LHCN-M2 (cell line): ENCODE results near the gene BCAR1. TPM values are rescaled to one million over a fixed set of nuclear protein-coding genes. Genes with fewer than 3 reads are reported as not detected.
"Not testable (repeated sequence)": the region's sequence is repeated elsewhere in the genome, so short reads cannot be mapped to it uniquely, and the experiment has no call there.

Experiments used
- DNase-seq: peaks from one replicate; pipeline ENCODE4 v3.0.0-alpha.2; 2012; ENCODE audit warnings: low read depth
- total RNA-seq: library from RNA; depleted of rRNA; stranded (reverse); fragments of >200 nt; gene quantifications from 2 replicates; pipeline ENCODE4 v1.2.3, GENCODE V29; 2014

The BCAR1 gene
- total RNA-seq, 1 experiment from 2014 or later: 67.9 TPM

DNA sequence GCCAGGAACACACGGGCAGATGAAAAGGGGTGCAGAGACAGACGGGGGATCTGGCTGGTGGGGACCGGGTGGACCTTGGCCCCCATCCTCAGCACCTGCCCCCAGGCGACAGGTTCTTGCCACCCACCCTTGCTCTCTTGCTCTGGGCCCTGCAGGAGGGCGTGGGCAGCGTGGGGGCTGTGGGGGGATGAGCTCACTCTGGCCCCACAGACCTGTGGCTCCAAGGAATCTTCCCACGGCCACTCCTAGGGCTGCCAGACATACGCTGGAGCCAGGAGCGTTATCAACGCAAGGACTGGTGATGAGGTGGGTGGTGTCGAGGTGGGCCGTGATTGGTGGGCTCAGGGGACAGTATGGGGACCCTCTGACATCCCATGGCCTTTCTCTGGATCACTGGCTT lies 26.3 kb downstream of the BCAR1 start:
- no peak for DNase-seq

DNA sequence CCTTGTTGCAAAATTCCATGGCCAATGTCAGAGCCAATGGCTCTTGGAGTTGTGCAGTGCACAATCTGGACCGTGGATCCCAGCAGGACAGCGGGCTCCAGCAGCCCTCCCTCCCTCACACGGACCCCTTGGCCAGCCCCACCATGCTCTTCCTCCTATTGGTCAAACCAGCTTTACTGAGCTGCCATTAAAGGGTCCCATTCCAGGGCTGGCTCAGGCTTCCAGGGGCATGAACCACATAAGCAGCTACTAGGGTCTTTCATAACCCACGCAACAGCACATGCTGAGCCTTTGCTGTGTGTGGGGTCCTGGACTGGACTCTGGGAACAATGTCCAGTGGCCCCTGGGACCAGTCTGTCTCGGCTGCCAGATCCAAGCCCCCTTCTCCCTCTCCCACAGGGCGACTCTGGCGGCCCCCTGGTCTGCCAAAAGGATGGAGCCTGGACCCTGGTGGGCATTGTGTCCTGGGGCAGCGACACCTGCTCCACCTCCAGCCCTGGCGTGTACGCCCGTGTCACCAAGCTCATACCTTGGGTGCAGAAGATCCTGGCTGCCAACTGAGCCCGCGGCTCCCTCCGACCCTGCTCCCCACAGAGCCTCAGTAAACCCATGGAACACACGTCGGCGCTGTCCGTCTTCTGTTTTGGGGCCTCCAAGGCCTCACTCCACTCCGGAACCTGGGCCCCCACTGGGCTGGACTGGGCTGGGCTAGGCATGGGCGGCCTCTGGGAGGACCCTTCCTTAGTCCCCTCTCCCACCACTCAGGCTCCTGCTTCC lies 26.9 kb downstream of the BCAR1 start:
- no peak for DNase-seq

DNA sequence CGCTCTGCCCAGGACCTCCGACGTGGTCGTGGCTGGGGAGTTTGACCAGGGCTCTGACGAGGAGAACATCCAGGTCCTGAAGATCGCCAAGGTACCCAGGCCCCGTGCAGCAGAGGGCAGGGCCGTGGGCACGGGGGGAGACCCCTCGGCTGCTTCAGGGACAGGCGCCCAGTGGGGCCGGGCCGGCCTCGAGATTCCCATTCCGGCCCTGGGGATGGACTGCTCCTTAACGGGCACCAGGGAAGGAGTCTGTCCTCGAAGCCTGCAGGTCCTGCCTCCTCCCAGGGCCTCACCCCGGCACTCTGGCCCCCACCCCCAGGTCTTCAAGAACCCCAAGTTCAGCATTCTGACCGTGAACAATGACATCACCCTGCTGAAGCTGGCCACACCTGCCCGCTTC lies 28.3 kb downstream of the BCAR1 start:
- DNase-seq: not testable (repeated sequence)

DNA sequence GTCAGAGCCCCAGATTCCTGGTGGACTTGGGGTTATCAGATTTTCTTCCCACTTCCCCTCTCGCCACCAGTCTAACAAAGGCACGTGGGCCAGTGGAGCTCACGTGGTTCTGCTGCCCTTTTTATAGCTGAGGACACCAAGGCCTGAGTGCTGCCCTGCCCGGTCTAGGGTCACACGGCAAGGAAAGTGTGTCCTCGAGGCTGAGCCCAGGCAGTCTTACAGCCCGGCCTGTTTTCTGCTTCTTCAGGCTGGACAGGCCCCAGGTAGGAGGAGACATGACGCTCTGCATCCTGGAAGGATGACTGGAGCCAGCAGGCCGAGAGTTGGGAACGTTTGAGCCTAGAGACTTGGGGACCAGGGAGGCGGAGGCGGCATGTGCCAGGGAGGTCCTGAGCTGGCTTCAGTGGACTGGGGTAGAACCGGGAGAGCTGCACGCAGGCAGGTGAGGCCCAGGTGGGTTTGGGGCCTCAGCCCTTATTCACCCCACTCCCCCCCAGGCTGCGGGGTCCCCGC lies 29.1 kb downstream of the BCAR1 start:
- DNase-seq: no peak

DNA sequence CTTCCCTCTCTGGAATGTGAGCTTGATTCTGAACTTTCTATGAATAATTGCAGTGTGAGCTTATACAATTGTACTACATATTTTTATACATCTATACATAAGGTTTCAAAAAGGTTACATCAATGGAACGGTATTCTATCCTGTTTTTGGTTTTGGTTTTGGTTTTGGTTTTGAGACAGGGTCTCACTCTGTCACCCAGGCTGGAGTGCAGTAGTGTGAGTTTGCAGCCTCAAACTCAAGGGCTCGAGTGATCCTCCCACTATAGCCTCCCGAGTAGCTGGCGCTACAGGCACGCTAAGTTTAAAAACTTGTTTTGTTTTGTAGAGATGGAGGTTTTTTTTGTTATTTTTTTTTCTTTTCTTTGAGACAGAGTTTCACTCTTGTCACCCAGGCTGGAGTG lies 31.6 kb downstream of the BCAR1 start:
- DNase-seq: no peak

DNA sequence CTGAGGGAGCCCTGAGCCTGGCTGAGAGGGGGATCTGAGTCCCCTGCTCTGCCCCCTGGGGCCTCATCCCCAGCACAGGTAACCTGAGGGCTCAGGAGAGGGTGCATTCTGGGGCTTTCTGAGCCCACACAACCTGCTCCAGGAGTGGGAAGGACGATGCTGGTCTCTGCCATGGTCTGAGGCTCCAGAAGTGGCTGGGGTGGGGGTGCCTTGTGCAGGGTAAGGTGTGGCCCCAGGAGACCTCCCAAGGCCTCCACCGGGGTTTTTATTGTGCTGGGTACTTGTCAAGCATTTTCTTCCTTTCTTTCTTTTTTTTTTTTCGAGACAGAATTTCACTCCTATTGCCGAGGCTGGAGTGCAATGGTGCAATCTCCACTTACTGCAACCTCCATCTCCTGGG lies 32.3 kb downstream of the BCAR1 start:
- no peak for DNase-seq

DNA sequence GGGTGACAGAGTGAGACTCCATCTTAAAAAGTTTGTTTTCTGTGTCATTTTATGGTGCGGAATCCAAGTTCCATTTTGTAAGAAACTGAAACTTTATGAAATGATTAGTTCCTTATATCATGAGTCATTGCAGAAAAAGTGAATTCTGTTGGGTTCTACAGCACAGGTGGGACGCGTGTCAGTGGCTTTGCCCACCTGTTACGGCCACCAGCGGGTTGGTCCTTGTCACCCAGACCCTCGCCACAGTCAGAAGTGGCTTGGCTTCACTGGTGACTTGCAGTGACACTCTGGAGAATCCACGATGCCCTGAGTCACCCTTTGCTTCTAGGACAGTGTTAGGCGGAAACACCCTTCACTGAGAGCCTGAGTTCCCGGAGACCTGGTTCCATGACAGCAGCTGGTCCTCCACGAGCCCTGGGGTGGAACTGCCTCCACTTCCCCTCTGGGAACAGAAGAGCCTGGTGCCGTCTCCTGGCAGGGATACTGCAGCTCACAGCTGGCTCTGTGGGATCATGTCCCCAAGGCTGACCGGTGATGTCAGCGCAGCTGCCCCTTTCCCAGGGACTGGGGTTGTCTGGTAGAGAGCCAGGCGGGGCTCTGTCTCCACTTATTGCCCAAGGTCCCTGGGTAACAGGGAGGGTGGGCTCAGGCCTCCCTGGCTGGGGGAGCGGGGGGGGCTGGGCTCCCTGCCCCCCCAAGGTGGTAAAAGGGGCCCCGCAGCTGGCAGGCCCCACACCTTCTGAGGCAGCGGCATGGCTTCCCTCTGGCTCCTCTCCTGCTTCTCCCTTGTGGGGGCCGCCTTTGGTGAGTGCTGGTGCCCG lies 33.0 kb downstream of the BCAR1 start, which contains the start of gene CTRB1:
CTRB1 (plus strand) TSS at position 733 of the 821 bp plus-strand sequence; CDS start at position 753, 20 bp downstream.
- DNase-seq: peak; percentile 20

DNA sequence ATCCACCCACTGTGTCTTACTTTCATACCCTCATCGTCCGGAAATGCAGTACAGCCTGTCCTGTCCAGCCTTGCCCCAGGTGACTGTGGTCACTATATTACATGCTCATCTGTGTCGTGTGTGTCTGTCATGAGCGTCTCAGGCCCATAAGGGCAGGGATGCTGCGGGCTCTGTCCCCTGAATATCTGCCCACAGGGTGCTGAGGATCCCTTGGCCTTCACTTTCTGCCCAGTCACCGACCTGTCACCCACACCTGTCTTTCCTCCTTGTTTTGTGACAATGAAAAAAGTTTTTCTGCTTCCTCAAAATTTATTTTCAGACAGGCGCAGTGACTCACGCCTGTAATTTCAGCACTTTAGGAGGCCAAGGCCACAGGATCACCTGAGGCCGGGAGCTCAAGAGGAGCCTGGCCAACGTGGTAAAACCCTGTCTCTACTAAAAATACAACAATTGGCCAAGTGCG lies 34.0 kb downstream of the BCAR1 start:
- DNase-seq: no peak

DNA sequence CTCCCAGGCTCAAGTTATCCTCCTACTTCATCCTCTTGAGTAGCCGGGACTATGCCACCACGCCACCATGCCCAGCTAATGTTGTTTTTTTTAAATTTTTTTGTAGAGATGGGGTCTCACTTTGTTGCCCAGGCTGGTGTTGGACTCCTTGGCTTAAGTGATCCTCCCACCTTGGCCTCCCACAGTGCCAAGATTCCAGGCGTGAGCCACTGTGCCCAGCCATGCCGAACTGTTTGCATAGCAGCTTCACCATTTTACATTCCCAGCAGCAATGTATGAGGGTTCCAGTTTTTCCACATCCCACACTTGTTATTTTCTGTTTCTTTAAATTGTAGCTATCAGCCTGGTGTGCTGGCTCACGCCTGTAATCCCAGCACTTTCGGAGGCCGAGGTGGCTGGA lies 34.8 kb downstream of the BCAR1 start:
- no peak for DNase-seq

DNA sequence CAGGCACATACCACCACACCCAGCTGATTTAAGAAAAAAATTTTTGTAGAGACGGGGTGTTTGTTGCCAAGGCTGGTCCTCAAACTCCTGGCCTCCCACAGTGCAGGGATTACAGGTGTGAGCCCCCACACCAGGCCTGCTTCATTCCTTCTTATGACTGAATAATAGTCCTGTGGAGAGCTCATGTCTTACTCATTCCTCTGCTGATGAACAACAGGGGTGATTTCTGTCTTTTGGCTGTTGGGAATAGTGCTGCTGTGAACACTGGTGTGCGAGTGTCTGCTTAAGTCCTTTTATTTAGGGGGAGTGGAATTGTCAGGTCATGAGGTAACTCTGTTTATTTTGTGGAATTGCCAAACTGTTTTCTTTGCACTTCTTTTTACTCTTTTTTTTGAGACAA lies 35.3 kb downstream of the BCAR1 start:
- DNase-seq: no peak

DNA sequence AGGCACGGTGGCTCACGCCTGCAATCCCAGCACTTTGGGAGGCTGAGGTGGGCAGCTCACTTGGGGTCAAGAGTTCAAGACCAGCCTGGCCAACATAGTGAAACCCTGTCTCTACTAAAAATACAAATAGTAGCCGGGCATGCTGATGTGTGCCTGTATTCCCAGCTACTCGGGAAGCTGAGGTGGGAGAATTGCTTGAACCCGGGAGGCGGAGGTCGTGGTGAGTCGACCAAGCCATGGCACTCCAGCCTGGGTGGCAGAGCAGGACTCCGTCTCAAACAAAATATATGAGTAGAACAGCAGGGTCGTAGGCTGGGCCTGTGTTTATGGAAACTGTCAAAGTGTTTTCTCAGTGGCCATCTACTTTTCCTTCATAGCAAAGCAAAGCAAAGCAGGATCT lies 40.1 kb downstream of the BCAR1 start:
- DNase-seq: not testable (repeated sequence)

DNA sequence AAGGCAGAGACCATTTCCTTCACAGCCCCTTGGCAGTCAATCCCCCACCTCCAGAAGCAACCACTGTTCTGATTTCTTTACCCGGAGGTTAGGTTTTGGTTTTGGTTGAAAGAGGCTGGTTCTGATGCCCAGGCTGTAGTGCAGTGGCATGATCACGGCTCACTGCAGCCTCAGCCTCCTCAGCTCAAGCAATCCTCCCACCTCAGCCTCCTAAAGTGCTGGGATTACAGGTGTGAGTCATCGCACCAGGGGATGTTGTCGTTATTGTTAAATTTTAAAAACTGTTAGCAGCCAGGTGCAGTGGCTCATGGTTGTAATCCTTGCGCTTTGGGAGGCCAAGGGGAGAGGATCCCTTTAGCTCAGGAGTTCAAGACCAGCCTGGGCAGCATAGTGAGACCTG lies 41.5 kb downstream of the BCAR1 start:
- DNase-seq: no peak

DNA sequence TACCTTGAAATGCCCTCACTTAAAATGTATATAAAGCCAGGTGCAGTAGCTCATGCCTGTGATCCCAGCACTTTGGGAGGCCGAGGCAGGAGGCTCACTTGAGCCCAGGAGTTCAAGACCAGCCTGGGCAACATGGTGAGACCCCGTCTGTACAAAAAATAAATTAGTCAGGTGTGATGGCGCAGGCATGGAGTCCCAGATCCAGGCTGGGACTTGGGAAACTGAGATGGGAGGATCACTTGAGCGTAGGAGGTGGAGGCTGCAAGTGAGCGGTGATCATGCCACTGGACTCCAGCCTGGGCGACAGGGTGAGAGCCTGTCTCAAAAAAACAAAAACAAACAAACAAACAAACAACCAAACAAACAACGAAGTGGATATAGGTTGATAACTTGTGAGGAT lies 41.9 kb downstream of the BCAR1 start:
- DNase-seq: not testable (repeated sequence)

DNA sequence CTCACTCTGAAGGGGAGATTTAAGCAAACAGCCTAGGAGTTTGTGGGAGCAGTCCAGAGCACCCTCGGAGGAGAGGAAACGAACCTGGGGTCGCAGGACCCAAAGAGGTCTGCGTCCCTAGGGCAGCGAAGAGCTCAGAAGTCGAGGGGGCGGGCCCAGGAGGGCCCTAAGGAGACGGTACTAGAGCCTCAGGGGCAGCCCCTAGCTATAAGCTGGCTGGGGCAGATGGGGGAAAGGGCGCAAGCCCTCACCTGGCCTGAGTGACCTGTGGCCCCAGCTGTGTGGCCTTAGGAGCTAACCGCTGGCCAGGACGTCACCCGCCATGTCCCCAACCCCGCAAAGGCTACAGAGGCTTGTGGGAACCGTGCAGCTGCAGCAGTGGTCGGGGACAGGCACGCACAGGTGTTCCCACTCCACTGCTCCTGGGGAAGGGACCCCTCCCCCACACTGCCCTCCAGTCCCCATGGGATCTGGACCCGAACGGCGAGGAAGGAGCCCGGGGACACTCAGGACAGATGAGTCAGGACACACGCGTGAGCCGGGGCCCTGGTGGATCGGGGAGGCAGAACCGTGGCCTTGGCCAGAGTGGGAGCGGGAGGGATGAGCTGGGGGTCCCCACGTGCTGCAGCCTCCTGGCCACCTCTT lies 42.4 kb downstream of the BCAR1 start:
- no peak for DNase-seq

DNA sequence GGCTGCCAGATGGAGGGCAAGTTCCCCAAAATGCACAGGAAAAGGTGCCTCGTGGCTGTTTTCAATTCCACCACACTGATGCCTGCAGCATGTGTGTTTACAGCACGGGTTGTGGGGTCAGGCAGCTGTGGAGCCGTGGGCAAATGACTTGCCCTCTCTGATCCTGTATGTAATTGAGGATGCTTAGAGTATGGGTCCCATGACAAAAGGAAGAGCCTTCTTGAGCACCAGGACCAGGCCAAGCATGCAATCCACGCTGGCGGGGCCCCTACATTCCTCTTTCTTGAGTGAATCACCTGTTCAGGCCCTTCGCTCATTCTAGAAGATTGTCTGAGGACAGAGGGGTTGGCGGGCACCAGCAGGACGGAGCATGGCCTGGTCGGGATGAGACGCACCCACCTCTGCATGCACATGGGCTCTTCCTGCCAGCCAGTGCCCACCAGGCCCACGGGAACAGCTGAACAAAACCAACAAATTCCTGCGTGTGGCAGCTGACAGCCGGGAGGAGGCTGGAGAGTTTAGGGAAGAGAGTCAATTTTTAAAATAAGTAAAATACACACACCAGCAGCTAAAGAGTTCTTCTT lies 43.1 kb downstream of the BCAR1 start:
- DNase-seq: peak; percentile 63

DNA sequence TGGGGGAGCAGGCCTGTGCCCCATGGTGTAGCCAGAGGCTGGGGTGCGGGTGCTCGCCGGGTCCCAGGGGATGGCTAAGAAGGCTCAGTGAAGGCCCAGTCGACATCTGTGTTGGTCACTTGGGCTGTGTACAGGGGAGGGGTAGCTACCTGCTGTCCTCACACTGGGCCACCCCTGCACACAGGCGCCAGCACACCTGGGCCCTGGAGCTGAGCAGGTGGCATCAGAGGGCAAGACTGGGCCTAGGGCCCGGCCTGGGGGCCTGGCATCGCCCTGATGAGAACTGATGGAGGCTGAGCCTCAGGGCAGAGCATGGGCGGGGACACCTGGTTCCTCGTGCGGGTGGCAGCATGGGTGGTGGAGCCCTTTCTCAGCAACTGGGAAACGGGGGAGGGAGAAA lies 43.6 kb downstream of the BCAR1 start:
- no peak for DNase-seq

DNA sequence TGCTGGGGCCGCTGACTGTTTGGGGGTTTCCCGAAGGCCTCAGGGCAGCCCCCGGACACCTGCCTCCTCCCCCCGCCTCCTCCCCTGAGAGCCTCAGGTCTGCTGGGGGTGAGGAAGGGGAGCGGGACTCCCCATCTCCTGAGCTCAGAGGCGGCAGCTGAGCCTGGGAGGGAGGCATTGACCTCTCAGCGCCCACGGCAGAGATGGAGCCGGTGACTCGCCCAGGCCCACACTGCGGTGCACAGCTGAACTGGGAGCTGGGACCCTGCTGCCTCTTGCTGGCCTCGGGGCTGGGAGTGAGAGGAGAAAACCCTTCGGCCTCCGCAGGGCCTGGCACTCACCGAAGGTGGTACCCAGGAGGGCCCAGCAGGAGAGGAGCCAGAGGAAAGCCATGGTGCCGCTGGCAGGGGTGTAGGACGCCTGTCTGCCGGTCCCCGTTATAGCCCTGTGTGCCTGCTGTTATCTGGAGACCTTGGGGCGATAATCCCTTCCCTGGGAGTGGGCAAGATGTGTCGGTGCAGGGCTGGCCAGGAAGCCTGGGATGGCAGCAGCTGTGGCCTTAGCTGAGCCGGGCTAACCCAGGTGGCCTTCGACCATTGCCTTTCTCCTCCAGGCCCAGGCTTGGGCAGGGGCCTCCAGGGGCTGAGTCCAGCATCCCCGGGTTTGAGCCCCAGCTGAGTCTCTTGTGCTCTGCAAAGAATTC lies 44.5 kb downstream of the BCAR1 start, which contains the start of gene CTRB2:
CTRB2 (minus strand) TSS at position 413 of the 703 bp plus-strand sequence; CDS start at position 393, 20 bp downstream.
- no peak for DNase-seq

DNA sequence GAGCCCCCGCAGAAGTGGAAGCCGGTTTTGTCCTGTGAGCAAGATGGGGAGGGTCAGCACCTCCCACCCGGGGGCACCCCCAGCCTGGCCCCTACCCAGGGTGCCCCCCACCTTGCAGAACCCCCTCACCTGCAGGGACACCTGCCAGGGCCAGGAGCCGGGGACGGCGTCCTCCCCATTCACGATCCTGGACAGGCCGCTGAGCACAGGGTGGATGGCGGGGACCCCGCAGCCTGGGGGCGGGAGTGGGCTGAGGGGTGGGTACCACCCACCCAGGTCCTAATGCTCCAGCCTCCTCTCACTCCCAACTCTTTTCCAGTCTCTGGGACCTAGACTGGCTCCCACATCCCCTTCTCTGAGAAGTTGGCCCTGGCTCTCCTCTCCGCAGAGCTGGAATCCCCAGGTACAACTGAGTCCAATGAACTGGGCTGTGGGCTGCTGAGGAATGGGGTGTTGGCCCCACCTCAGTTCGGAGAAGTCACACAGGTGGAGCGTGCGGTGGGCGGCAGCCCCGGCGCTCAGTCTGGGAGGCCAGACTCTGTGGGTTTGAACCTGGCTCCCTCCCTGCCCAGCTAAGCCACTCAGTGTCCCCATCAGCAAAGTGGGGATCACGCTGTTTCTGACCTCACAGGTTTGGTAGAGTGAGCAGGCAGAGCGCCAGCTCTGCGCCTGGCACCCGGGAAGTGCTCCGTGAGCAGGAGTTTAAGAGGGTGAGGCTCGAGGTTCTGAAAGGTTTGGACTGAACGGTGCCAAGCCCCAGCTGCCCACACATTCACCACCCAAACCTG lies 45.3 kb downstream of the BCAR1 start:
- not testable (repeated sequence) for DNase-seq

DNA sequence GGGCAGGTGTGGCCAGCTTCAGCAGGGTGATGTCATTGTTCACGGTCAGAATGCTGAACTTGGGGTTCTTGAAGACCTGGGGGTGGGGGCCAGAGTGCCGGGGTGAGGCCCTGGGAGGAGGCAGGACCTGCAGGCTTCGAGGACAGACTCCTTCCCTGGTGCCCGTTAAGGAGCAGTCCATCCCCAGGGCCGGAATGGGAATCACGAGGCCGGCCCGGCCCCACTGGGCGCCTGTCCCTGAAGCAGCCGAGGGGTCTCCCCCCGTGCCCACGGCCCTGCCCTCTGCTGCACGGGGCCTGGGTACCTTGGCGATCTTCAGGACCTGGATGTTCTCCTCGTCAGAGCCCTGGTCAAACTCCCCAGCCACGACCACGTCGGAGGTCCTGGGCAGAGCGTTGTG lies 46.0 kb downstream of the BCAR1 start:
- not testable (repeated sequence) for DNase-seq

DNA sequence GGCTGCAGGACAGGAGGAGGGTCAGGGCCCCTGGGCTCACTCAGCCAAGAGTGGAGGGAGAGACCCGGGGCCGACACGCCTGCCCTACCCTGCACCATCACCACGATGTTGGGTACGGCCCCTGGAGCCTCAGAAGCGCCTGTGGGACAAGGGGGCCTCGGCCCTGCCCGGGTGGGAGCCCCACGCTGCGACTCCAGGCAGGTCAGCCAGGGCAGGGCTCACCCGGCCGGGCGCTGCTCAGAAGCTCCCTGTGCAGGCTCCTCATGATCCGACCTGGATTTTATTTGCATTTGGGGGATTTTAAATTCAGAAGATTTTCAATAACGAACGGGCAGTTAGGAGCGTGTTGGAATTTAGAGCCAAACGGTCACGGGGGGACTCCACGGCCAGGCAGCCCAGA lies 46.5 kb downstream of the BCAR1 start:
- DNase-seq: not testable (repeated sequence)
